Measurements from ENCODE around the gene CROCC2.

CROCC2 gene

GRCh38 chr2:241003369-241003768, 97.2 kb downstream of the CROCC2 start:
- no peak for DNase-seq

- DNase-seq, result no peak
Observed at GRCh38 chr2:241003830-241004564, 97.9 kb downstream of the CROCC2 start.

GRCh38 chr2:241005569-241005968, 99.4 kb downstream of the CROCC2 start:
- DNase-seq, result no peak

GRCh38 chr2:241006412-241006811, 100.3 kb downstream of the CROCC2 start:
- no peak for DNase-seq

GRCh38 chr2:241007111-241007510, 101.0 kb downstream of the CROCC2 start:
- DNase-seq, result no peak

GRCh38 chr2:241007880-241008710, 102.0 kb downstream of the CROCC2 start:
- no peak for DNase-seq

- no peak for DNase-seq
Observed at GRCh38 chr2:241008711-241009121, 102.6 kb downstream of the CROCC2 start.

GRCh38 chr2:241009191-241009590, 103.1 kb downstream of the CROCC2 start:
- DNase-seq, result no peak

- DNase-seq, result no peak
Observed at GRCh38 chr2:241009601-241010530, 103.7 kb downstream of the CROCC2 start.

- no peak for DNase-seq
Observed at GRCh38 chr2:241010531-241011295, 104.6 kb downstream of the CROCC2 start.

GRCh38 chr2:241011296-241011600, 105.1 kb downstream of the CROCC2 start:
- DNase-seq, result no peak

- DNase-seq, result no peak
Observed at GRCh38 chr2:241011751-241012510, 105.8 kb downstream of the CROCC2 start.

GRCh38 chr2:241014224-241014623, 108.1 kb downstream of the CROCC2 start:
- no peak for DNase-seq

GRCh38 chr2:241014764-241015163, 108.6 kb downstream of the CROCC2 start:
- no peak for DNase-seq

- DNase-seq, result no peak
Observed at GRCh38 chr2:241015439-241015838, 109.3 kb downstream of the CROCC2 start.

GRCh38 chr2:241017228-241017940, 111.2 kb downstream of the CROCC2 start:
- DNase-seq, result no peak

GRCh38 chr2:241018051-241018891, 112.1 kb downstream of the CROCC2 start:
- no peak for DNase-seq

GRCh38 chr2:241019441-241020139, 113.5 kb downstream of the CROCC2 start:
- DNase-seq, result no peak

- DNase-seq, result no peak
Observed at GRCh38 chr2:241020201-241020600, 114.1 kb downstream of the CROCC2 start.

Data from NCI-H187 (cell line).